Measurements from ENCODE around the gene BRMS1. TPM values are rescaled to one million over a fixed set of nuclear protein-coding genes. Genes with fewer than 3 reads are reported as not detected.
A peak's percentile ranks its signal among the peaks of the same experiment; 100 is the strongest.

Gene BRMS1
- total RNA-seq, 1 experiment from 2014 or later = 123 TPM

- ATAC-seq (no peak), DNase-seq (no peak)
- ChIA-PET CTCF (interaction anchor here (0.7 kb wide), 1 partner anchor 13 kb away, joined by 5 read pairs; no protein-coding TSS in a partner anchor), POLR2A (ENCODE audit: unreplicated experiment) (no interaction called here)
- Histone ChIP-seq H3K9ac (ENCODE audit: low read length) (no peak overlapping the region), H2AFZ (ENCODE audit: low read length) (no peak overlapping the region; the same call in 1 of the 2 replicates), H3K4me2 (ENCODE audit: low read length) (peak overlapping the region; percentile 1; the same call in 1 of the 2 replicates), H3K9me2 (replicated peaks; ENCODE audit: low read length) (no peaks in the 10 kb centered on the region), H3K4me1 (ENCODE audit: insufficient read depth, low read length) (peaks cover 25% of the 10 kb centered on the region), H3K79me2 (ENCODE audit: low read length) (peaks cover 30% of the 10 kb centered on the region), H3F3A (ENCODE audit: low read length, unreplicated experiment) (peaks cover 3% of the 10 kb centered on the region), H3K27ac (ENCODE audit: low read length) (no peak overlapping the region), H3K36me3 (ENCODE audit: low read depth, low read length) (peaks cover 7% of the 10 kb centered on the region; the same call in 1 of the 2 replicates), H3K9me3 (ENCODE audit: low read length) (no peaks in the 10 kb centered on the region), H3K4me3 (ENCODE audit: low read length) (no peak overlapping the region), H4K20me1 (ENCODE audit: low read length) (no peaks in the 10 kb centered on the region), H3K27me3 (ENCODE audit: low read length) (no peaks in the 10 kb centered on the region)
- TF ChIP-seq EZH2phosphoT487 (IDR thresholded peaks at IDR 0.05; ENCODE audit: borderline replicate concordance, low read length) = no peak
- intact Hi-C loops (cut with micrococcal nuclease) = loop anchor here (2.0 kb wide), 1 partner anchor 14 kb away; no protein-coding TSS in a partner anchor
- BruUV-seq (replicated peaks) = no TSS peak
Observed at GRCh38 chr11:66373265-66373664, 28.4 kb upstream of the BRMS1 start.

- peak within 1 kb of the TSS; percentile 63 for H3K27ac ChIP-seq (ENCODE audit: low read length)
- H2AFZ ChIP-seq (ENCODE audit: low read length) = peak within 1 kb of the TSS; percentile 95
- H3K9me3 ChIP-seq (ENCODE audit: low read length) = no peaks in the 10 kb centered on the region
- no peak for TF ChIP-seq EZH2phosphoT487 (IDR thresholded peaks at IDR 0.05; ENCODE audit: borderline replicate concordance, low read length)
- no peak for TF ChIP-seq EZH2 (IDR thresholded peaks at IDR 0.05; ENCODE audit: low read length, unreplicated experiment)
- no peak for TF ChIP-seq CTCF (conservative IDR thresholded peaks at IDR 0.05; ENCODE audit: low read depth, low read length)
- ATAC-seq = peak; percentile 79
- peak within 1 kb of the TSS; percentile 89 for H3K4me3 ChIP-seq (ENCODE audit: low read length)
- intact Hi-C loops (cut with micrococcal nuclease) = loop anchor here (2.0 kb wide), 2 partner anchors 15 to 23 kb away; no protein-coding TSS in a partner anchor
- H3K36me3 ChIP-seq (ENCODE audit: low read depth, low read length) = peaks cover 21% of the 10 kb centered on the region
- CTCF ChIA-PET = interaction anchor here (0.7 kb wide), 2 partner anchors 15 to 307 kb away, joined by 3 read pairs; no protein-coding TSS in a partner anchor
- H3F3A ChIP-seq (ENCODE audit: low read length, unreplicated experiment) = peaks cover 3% of the 10 kb centered on the region
- no peaks in the 10 kb centered on the region for H3K27me3 ChIP-seq (ENCODE audit: low read length)
- H3K79me2 ChIP-seq (ENCODE audit: low read length) = peaks cover 32% of the 10 kb centered on the region
- BruUV-seq (replicated peaks) = TSS peak; percentile 56
- POLR2A ChIA-PET (ENCODE audit: unreplicated experiment) = interaction anchor here (0.5 to 0.7 kb wide), 2 partner anchors 43 to 757 kb away, joined by 4 to 5 read pairs; no protein-coding TSS in a partner anchor
- H3K4me1 ChIP-seq (ENCODE audit: insufficient read depth, low read length) = peaks cover 25% of the 10 kb centered on the region
- peak; percentile 96 for DNase-seq
- no peaks in the 10 kb centered on the region for H3K9me2 ChIP-seq (replicated peaks; ENCODE audit: low read length)
- H4K20me1 ChIP-seq (ENCODE audit: low read length) = no peaks in the 10 kb centered on the region
- H3K4me2 ChIP-seq (ENCODE audit: low read length) = peak within 1 kb of the TSS; percentile 97
- peak within 1 kb of the TSS; percentile 90 for H3K9ac ChIP-seq (ENCODE audit: low read length)
Observed at GRCh38 chr11:66371627-66372415, 26.9 kb upstream of the BRMS1 start, which contains the start of gene SLC29A2. TSS of gene SLC29A2 (minus strand) at chr11:66371760. CDS start at chr11:66371591, 169 bp downstream.

GRCh38 chr11:66369073-66369894 lies 24.4 kb upstream of the BRMS1 start:
- H4K20me1 ChIP-seq (ENCODE audit: low read length) = no peaks in the 10 kb centered on the region
- H2AFZ ChIP-seq (ENCODE audit: low read length) = no peak overlapping the region
- peaks cover 32% of the 10 kb centered on the region for H3K79me2 ChIP-seq (ENCODE audit: low read length)
- ATAC-seq = no peak
- no peak overlapping the region for H3K9ac ChIP-seq (ENCODE audit: low read length)
- ChIA-PET POLR2A (ENCODE audit: unreplicated experiment) (no interaction called here), CTCF (no interaction called here)
- H3K27me3 ChIP-seq (ENCODE audit: low read length) = no peaks in the 10 kb centered on the region
- H3K36me3 ChIP-seq (ENCODE audit: low read depth, low read length) = peaks cover 28% of the 10 kb centered on the region
- no peaks in the 10 kb centered on the region for H3K9me2 ChIP-seq (replicated peaks; ENCODE audit: low read length)
- peak overlapping the region; percentile 97 for H3K4me2 ChIP-seq (ENCODE audit: low read length)
- peaks cover 3% of the 10 kb centered on the region for H3F3A ChIP-seq (ENCODE audit: low read length, unreplicated experiment)
- H3K9me3 ChIP-seq (ENCODE audit: low read length) = no peaks in the 10 kb centered on the region
- intact Hi-C loops (cut with micrococcal nuclease) = no loop called here
- no TSS peak for BruUV-seq (replicated peaks)
- TF ChIP-seq EZH2phosphoT487 (IDR thresholded peaks at IDR 0.05; ENCODE audit: borderline replicate concordance, low read length) (no peak), EZH2 (IDR thresholded peaks at IDR 0.05; ENCODE audit: low read length, unreplicated experiment) (no peak), CTCF (conservative IDR thresholded peaks at IDR 0.05; ENCODE audit: low read depth, low read length) (no peak)
- peaks cover 25% of the 10 kb centered on the region for H3K4me1 ChIP-seq (ENCODE audit: insufficient read depth, low read length)
- no peak for DNase-seq
- no peak overlapping the region for H3K27ac ChIP-seq (ENCODE audit: low read length)
- H3K4me3 ChIP-seq (ENCODE audit: low read length) = peak overlapping the region; percentile 89

Measured in PC-3 (cell line).